Adrenal gland (tissue), 5 donors: ENCODE measurements around the gene FAM43A.

ENCODE experiments used
- CTCF ChIP-seq, 6 experiments: fragments of 450-650 bp in 4 of 6; fragments of 200-600 bp in 2 of 6; sonication (generic) in 1 of 6; IDR thresholded peaks; 1 replicate in 5 of 6; 2 replicates in 1 of 6; pipeline versions ENCODE4 v1.5.1 to v1.8.0; 2016 to 2021; ENCODE audit warnings: antibody characterized with exemption in 6 of 6, mild to moderate bottlenecking in 2 of 6, moderate library complexity in 1 of 6
- POLR2A ChIP-seq, 2 donors: fragments of 450-650 bp; IDR thresholded peaks; one replicate each; pipeline ENCODE4 v1.6.1; 2017; ENCODE audit warnings: antibody characterized with exemption in 2 of 2, mild to moderate bottlenecking in 2 of 2, moderate library complexity in 1 of 2
- donor health status: DM: no; HTN: no; CAD: no.

GRCh38 chr3:194682189-194682693, 3.4 kb upstream of the FAM43A start:
- TF ChIP-seq CTCF (IDR thresholded peaks at IDR 0.05) (no peak), POLR2A (IDR thresholded peaks at IDR 0.05) (no peak)
